ENCODE data around the gene CERS2.
A peak's percentile ranks its signal among the peaks of the same experiment; 100 is the strongest.
"Not testable (repeated sequence)": the region's sequence is repeated elsewhere in the genome, so short reads cannot be mapped to it uniquely, and the experiment has no call there.

The CERS2 gene

GRCh38 chr1:150970808-150971582 is 3.6 kb downstream of the CERS2 start:
- no peak for DNase-seq (ENCODE audit: low spot score)

GRCh38 chr1:150969626-150970025 is 5.0 kb downstream of the CERS2 start:
- no peak for DNase-seq (ENCODE audit: low spot score)

GRCh38 chr1:150968491-150968890 is 6.1 kb downstream of the CERS2 start:
- DNase-seq (ENCODE audit: low spot score), result no peak

- DNase-seq (ENCODE audit: low spot score), result no peak
These were observed 6.7 kb downstream of the CERS2 start for GRCh38 chr1:150967936-150968335.

- no peak for DNase-seq (ENCODE audit: low spot score)
These were observed 8.6 kb downstream of the CERS2 start for GRCh38 chr1:150966011-150966410.

GRCh38 chr1:150965605-150966004 is 9.0 kb downstream of the CERS2 start:
- no peak for DNase-seq (ENCODE audit: low spot score)

GRCh38 chr1:150964164-150964489 is 10.5 kb downstream of the CERS2 start:
- no peak for DNase-seq (ENCODE audit: low spot score)

GRCh38 chr1:150963321-150964163 is 11.1 kb downstream of the CERS2 start:
- DNase-seq (ENCODE audit: low spot score), result no peak

GRCh38 chr1:150961756-150962155 is 12.9 kb downstream of the CERS2 start:
- no peak for DNase-seq (ENCODE audit: low spot score)

- DNase-seq (ENCODE audit: low spot score), result no peak
These were observed 14.0 kb downstream of the CERS2 start for GRCh38 chr1:150960646-150961045.

- DNase-seq (ENCODE audit: low spot score), result no peak
These were observed 17.0 kb downstream of the CERS2 start for GRCh38 chr1:150957666-150958065.

GRCh38 chr1:150955280-150955679 is 19.4 kb downstream of the CERS2 start:
- no peak for DNase-seq (ENCODE audit: low spot score)

GRCh38 chr1:150954708-150955107 is 19.9 kb downstream of the CERS2 start:
- no peak for DNase-seq (ENCODE audit: low spot score)

- DNase-seq (ENCODE audit: low spot score), result no peak
These were observed 29.8 kb downstream of the CERS2 start for GRCh38 chr1:150944856-150945255.

GRCh38 chr1:150931773-150932172 is 42.9 kb downstream of the CERS2 start:
- no peak for DNase-seq (ENCODE audit: low spot score)

GRCh38 chr1:150928775-150929174 is 45.9 kb downstream of the CERS2 start:
- DNase-seq (ENCODE audit: low spot score), result not testable (repeated sequence)

- DNase-seq (ENCODE audit: low spot score), result no peak
These were observed 46.3 kb downstream of the CERS2 start for GRCh38 chr1:150928286-150928685.

- no peak for DNase-seq (ENCODE audit: low spot score)
These were observed 47.0 kb downstream of the CERS2 start for GRCh38 chr1:150927624-150928023.

GRCh38 chr1:150926097-150926741 is 48.4 kb downstream of the CERS2 start, which contains the start of gene SETDB1:
Gene SETDB1 (plus strand): TSS chr1:150926363. CDS start chr1:150927715, 1,352 bp downstream.
- DNase-seq (ENCODE audit: low spot score), result peak; percentile 95

- no peak for DNase-seq (ENCODE audit: low spot score)
These were observed 49.6 kb downstream of the CERS2 start for GRCh38 chr1:150925080-150925479.

- peak; percentile 51 for DNase-seq (ENCODE audit: low spot score)
These were observed 52.1 kb downstream of the CERS2 start for GRCh38 chr1:150922519-150922975.

- no peak for DNase-seq (ENCODE audit: low spot score)
These were observed 57.2 kb downstream of the CERS2 start for GRCh38 chr1:150917387-150917786.

Measured in kidney capillary endothelial cell (primary cell).